ENCODE data around the gene PINK1.

DNA sequence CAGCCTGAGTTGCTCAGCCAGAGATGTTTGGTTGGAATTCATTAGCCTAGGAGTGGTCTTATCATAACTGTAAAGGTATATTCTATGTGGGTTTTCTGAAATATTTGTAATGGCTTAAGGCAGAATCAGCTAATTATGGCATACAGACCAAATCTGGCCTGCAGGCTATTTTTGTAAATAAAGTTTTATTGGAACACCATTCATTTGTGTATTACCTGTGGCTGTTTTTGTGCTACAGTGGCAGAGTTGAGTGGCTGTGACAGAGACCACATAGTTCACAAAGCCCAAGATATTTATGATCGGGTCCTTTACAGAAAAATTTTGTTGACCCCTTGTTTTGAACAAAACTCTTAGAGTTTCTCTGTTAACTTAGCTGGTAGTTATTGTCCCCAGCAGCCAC lies 35.3 kb downstream of the PINK1 start:
- TF ChIP-seq, protein P1, sequence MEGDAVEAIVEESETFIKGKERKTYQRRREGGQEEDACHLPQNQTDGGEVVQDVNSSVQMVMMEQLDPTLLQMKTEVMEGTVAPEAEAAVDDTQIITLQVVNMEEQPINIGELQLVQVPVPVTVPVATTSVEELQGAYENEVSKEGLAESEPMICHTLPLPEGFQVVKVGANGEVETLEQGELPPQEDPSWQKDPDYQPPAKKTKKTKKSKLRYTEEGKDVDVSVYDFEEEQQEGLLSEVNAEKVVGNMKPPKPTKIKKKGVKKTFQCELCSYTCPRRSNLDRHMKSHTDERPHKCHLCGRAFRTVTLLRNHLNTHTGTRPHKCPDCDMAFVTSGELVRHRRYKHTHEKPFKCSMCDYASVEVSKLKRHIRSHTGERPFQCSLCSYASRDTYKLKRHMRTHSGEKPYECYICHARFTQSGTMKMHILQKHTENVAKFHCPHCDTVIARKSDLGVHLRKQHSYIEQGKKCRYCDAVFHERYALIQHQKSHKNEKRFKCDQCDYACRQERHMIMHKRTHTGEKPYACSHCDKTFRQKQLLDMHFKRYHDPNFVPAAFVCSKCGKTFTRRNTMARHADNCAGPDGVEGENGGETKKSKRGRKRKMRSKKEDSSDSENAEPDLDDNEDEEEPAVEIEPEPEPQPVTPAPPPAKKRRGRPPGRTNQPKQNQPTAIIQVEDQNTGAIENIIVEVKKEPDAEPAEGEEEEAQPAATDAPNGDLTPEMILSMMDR (IDR thresholded peaks at IDR 0.05), result no peak
- TF ChIP-seq POLR2AphosphoS5 (IDR thresholded peaks at IDR 0.05), result no peak

All from prostate gland (tissue), 2 donors.